NCI-H748 (cell line): ENCODE data around the gene FIGNL2.
"Not testable (repeated sequence)": the region's sequence is repeated elsewhere in the genome, so short reads cannot be mapped to it uniquely, and the experiment has no call there.

Experiments
- DNase-seq: peaks from one replicate; lab custom pipeline; 2025; ENCODE audit not compliant: unreplicated experiment; lab: John Stamatoyannopoulos, UW

FIGNL2 gene

DNA sequence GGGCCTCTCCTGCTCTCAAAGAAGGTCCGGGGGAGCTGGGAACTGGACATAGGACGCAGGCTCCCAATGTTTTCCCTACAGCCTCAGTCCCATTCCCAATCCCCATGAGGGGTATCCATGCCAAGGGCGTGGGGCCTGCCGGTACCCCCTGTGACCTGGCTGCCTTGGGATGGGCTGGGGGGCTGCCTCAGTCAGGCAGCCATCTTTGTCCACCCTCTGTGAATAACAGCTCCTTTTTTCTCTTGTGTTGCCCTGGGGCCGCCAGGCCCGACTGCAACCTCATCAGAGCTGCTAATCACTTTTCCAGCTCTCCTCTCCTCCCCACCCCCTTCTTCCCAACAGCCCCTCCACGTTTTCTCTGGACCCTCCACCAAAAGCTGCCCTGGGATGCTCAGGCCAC lies 11.2 kb downstream of the FIGNL2 start:
- no peak for DNase-seq

DNA sequence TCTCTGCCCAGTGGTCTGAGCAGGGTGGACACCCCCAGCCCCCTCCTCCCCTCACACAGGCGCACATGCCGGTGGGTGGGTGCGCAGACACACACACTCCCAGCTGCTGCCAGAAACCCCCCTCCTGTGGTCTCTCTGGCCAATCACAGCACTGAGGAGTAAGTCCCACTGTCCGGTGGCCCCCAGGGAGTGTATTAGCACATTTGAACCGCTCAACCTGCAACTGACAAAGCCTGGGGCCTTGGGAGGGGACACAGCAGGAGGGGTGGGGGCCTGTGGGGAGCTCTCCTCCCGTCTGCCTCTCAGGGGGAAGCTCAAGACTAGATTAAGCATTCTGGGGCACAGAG lies 11.7 kb downstream of the FIGNL2 start:
- no peak for DNase-seq

DNA sequence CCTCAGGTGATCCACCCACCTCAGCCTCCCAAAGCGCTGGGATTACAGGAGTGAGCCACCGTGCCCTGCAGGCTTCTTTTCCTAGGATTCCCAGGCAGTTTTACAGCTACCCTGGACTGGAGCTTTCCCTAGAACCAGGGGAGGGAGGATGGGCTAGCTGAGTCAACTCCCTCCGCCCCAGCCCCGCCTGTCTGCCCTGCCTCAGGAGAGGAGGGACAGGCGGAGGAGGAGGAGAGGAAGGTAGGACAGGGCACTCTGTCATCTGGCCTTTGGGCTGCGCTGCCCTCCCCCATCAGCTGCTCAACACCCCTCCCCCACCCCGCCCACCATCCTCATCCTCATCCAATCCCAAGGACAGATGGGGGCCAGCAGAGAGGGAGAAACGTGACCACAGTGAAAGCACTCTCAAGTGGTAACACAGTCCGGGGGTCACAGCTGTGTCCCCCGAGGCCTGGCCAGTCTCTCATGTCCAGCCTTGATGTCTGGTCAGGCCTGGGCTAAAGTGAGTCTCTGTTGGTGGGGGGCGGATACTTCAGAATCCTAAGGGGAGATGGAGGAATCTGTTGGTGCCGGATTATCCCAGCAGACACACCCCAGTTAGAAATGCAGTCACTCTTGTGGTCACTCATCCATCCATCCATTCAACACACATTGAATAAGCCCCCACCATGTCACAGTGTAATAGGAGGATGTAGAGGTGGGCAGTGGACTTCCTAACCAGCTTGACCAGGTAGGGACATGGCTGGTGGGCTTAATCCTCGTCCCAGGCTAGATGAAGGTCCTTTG lies 12.3 kb downstream of the FIGNL2 start:
- DNase-seq: no peak

DNA sequence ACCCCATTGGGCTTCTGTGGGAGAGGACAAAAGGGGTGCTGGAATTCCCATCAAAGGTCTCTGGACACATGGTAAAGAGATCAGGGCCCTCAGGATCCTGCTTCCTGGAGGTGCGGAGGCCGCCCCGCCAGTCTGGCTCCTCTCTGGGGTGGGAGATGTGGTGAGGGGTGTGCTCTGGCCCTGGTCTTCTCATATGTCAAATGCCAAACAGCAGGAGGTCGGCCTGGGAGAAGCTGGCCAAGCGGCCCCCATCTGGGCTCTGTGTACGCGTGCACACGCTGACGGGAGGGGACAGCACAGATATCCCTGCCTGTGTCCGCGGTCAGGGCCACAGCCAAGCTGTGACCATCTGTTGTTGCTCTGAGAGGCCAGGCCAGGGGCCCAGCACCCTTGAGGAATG lies 14.1 kb downstream of the FIGNL2 start:
- no peak for DNase-seq

DNA sequence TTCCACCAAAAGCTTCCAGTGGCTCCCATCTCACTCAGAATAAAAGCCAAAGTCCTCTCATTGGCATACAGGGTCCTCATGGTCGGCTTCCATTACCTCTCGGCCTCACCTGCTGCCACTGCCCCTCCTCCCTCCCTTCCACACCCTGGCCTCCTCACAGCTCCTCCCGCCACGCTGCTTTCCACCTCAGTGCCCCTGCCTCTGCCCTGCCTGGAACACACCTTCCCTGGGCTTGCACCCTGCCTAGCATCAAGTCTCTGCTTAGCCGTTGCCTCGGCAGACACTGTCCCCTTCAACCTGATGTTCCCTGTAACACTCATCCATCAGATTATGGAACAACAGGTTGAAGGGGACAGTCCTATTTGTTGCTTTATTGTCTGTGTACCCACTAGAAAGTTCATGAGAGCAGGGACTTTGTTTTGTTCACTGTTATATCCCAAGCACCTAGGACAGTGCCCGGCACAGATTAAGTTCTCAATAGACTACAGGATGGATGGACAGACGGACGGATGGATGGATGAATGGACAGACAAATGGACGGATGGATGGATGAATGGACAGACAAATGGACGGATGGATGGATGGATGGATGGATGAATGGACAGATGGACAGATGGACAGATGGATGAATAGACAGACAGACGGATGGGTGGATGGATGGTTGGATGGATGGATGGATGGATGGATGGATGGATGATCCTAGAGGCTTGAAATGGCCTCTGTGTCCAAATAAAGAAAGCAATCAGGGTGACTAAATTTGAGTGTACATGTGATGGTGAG lies 14.9 kb downstream of the FIGNL2 start:
- no peak for DNase-seq

DNA sequence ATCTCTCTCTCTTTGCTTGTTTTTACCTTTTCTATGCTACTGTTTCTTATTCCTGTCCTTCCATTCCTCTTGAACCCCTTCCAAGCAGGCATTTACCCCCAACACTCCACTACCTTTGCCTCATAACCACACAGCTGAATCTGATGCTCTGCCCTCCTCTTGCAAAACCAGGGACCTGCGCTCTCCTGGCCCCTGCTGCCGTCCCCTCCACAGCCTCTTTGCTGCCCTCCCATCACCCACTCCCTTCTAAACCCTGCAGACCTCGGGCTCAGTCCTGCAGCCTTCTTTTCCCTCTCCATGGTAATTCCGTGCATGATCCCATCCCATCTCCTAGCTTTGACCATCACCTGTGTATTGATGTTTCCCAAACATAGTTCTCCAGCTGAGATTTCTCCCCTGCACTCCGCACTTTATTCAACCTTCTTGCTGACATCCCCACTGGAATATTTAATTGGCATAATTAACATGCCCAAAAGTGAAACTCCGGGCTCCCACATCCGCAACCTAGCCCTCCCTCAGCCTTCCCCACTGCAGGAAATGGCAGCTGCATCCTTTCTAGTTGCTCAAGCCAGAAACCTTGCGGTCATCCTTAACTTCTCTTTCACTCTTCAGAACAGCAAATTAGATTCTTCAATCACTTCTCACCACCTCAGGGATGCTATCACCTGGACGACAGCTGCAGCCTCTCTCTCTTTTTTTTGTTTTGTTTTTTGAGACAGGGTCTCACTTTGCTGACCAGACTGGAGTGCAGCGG lies 16.0 kb downstream of the FIGNL2 start:
- no peak for DNase-seq

DNA sequence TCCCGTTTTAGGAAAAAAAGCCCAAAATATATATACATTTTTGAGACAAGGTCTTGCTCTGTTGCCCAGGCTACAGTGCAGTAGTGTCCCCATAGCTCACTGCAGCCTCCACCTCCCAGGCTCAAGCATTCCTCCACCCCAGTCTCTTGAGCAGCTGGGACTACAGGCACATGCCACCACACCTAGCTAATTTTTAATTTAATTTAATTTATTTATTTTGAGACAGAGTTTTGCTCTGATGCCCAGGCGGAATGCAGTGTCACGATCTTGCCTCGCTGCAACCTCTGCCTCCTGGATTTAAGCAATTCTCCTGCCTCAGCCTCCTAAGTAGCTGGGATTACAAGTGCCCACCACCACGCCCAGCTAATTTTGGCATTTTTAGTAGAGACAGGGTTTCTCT lies 16.7 kb downstream of the FIGNL2 start:
- not testable (repeated sequence) for DNase-seq

DNA sequence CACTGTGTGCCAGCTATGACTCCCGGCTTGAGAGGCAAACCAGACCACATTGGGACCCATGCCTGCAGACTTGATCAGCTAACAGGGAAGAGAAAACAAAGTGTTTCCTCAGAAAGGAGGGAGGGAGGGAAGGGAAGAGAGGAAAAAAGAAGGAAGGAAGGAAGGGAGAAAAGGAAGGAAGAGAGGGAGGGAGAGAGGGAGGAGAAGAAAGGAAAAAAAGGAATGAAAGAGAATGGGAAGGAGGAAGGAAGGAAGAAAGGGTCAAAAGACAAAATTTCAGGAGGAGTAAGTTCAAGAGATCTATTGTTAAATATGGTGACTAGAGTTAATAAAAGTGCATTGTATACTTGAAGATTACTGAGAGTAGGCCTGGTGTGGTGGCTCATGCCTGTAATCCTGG lies 18.9 kb downstream of the FIGNL2 start:
- no peak for DNase-seq

DNA sequence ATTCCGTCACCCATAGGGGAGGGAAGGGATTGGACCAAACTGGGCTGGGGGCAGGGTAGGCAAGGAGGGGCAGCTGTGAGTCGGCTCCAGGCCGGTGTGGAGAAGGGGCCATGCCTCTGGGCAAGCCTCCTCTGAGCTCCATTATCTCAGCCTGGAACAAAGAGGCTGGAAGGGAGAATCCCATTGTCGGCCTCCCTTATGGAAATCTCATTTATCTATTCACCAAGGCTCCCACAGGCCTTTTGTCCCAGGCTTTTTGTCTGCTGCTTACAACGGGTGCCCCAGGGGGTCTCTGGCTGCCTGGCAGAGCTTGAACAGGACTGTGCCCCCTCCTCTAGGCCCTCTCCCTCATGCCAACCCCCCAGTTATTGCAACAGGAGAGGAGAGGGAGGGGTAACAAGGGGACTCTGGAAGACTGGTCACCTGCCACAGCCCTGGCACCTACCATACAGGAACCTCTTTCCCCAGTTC lies 19.5 kb downstream of the FIGNL2 start:
- no peak for DNase-seq

DNA sequence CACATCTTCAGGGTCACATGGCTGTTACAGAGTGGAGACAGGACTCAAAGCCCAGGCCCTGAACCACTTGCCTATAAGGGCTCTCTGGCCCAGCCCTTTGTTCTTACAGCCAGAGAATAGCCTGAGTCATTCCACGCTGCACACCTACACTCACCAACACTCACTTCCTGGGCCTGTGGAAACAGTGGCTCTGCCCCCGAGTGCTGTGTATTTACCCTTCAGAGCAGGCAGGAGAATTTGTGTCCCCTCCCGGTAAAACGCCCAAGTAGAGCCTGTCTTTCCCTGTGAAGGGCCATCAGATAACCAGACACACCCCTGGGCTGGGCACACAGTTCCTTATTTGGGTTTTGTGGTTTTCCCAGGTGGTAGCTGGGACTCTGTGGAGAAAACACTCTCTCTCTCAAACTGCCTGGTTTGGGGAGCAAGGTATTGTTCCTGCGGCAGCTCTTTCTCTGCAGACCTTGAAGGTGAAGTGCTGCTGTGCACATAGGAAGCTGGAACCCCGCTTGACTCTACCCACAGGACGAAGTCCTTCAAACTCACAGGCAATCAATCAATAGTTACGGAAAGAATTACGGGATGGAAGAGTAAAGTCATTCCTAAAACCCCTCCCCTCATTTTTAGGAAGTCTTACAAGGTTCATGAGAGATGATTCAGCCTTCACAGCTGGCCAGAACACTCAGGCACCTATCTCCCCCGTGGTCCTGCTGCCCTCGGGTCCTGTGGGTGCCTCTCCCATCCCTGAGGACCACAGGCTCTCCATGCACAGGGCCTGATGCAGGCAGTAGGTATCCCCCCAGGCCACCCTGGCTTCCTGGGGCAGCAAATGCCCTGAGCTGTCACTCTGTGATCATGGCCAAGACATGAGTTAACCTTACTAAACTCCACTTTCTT lies 20.3 kb downstream of the FIGNL2 start:
- DNase-seq: no peak

DNA sequence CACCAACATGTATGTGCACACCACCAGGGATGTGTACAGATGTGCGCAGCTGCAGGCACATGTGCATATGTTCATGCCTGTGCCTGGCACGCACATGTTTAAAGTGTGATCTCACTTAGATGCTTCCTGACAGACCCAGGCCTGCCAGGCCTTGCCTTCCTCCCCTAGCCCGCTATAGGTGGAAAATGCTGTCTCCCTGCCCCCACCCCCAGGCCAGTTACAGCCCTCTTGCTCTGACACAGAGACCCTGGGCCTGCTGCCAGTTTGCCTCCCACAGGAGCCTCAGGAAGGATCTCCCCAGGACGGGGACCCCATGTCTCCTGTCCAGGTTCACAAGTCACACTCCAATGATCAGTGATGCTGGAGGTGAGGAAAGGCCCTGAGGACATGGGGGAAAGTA lies 21.6 kb downstream of the FIGNL2 start:
- DNase-seq: no peak

DNA sequence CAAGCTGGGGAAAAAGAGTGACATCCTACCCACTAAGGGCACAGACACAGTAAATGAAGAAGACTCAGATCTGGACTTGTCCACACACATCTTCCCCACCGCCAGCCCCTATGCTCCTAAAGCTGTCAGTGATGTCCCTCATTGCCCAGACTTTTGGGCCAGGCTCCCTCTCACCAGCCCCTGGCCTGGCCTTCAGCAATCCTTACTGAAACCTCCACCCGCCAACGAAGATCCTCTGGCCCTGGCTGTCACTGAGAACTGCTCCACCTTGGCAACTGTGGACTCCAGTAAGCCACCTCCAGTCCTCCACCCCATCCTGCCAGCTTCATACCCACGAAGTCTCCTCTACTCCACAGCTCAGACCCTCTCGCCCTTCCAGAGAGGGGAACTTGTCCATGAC lies 23.3 kb downstream of the FIGNL2 start:
- DNase-seq: no peak

DNA sequence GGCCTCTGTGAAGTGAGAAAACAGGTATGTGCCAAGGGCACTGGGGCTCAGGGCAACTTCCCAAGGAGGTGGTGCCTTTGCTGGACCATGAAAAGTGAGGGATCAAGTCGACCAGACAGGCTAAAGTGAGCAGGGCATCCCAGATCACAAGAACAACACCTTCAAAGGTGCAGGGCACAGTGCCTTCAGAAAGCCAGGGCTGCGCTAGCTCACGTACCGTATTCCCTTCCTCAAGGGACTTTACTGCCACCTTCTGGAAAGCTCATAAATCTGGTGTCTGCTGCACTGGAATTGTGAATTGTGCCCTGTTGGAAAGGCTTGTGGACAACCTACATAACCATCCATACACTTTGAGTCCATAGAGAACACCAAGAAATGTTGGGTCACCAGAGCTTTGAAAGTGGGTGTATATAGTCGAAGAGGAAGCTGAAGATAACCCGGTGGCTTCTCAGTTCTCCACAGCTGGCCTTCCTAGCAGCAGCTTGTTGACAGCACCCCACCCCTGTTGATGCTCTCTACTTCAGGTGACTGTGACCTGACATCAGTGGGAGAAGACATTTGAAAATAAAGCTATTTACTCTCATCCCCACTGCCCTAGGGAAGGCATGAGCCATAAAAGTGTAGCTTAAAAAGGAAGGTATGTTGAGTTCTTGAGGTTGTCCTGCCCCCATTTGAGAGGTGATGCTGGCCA lies 24.5 kb downstream of the FIGNL2 start:
- DNase-seq: peak; percentile 80

DNA sequence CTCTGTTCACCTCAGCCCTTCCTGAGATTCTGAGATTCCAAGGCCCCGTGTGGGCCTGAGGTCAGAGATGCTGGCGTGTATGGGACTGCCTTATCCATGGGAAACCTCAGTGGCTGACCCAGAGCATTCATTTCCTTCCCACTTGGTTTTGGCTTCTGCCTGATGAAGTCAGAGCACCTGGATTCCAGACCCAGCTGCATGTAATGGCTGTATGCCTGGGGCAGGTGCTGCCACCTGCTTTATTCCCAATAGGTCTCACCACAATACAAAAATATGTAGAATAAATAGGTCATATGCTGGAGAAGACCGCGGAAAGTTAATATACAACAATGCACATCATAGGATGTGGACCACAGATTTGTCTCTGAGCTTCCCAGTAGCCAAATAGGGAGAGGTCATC lies 25.6 kb downstream of the FIGNL2 start:
- no peak for DNase-seq

DNA sequence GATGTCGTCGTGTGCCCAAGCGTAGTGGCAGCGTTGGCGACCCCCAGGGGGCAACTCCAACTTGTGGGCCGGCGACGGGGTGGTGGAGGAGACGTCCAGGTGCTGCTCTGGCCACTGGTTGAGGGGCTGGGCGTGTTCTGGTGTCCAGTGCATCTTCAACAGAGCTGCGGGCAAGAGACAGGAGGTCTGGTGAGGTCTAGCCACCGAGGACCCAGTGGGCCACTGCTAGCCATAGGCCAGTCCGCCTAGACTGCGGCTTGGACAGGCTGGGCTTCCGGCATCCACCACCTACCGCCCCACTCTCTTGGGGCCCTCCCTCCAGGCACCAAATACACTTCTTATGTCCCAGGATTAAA lies 26.3 kb downstream of the FIGNL2 start:
- no peak for DNase-seq

DNA sequence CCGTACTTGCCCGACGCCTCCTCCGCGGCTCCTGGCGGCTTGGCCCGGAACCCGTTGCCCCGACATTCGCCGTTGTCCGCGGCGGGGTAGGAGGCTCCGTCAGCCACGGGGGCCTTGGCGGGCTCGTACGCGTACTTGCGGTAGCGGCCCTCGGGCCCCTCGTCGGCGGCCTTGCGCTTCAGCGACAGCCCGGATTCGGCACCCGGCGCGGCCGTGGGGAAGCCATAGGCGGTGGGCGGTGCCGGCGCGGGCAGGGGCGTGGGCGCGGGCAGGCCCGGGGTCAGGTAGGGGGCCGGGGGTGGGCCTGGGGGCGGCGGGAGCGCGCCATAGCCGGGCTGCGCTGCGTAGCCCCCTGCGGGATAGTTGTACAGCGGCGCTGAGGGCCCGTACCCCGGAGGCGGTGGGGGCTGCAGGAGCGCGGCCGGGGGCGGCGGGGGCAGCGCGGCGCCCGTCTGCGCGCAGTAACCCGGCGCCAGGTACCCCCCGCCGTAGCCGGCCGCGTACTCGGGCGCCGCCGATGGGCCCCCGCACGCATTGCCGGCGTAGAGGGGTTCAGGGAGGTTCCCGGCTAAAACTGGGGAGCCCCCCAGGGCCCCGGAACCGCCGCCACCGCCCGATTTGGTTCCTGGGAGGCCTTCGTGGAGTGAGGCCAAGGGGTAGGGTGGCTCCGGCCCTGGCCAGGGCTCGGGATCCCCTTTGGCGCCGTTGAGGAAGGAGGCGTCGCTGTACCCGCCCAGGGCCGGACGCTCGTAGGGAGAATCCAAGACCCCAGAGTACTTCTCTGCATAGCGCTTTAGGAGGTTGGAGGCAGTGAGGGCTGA lies 26.9 kb downstream of the FIGNL2 start:
- no peak for DNase-seq

DNA sequence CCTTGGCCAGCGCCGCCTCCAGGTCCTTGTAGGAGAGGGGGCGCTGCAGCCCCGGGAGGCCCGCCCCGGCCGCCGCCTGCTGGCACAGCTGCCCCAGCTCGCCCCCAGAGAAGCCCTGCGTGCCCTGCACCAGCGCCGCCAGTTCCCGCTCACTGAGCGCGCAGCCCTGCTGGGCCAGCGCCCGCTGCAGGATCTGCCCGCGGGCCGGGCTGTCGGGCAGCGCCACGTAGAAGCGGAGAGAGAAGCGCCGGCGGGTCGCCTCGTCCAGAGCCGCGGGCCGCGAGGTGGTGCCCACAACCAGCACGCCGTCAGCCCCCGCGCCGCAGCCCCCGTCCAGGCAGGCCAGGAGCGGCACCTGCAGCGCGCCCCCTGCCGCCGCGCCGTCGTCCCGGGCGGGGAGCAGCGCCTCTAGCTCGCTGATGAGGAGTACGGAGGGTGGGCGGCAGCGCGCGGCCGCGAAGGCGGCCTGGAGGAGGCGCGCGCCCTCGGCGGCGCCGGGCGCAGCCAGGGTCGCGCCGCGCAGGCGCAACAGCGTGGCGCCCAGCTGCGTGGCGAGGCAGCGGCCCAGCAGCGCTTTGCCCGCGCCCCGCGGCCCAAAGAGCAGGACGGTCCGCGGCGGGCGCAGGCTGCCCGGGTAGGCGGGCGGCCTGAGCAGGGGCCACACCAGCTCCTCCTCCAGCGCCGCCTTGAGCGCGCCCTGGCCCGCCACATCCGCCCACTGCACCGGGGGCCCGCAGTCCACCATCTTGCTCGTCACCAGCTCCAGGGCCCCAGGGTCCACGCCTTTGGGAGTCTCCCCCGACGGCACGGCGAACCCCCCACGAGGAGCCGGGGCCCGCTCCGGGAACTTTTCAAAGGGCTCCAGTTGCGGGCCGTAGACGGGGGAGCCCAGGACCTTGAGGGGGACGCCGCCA lies 27.7 kb downstream of the FIGNL2 start:
- DNase-seq: peak; percentile 87

DNA sequence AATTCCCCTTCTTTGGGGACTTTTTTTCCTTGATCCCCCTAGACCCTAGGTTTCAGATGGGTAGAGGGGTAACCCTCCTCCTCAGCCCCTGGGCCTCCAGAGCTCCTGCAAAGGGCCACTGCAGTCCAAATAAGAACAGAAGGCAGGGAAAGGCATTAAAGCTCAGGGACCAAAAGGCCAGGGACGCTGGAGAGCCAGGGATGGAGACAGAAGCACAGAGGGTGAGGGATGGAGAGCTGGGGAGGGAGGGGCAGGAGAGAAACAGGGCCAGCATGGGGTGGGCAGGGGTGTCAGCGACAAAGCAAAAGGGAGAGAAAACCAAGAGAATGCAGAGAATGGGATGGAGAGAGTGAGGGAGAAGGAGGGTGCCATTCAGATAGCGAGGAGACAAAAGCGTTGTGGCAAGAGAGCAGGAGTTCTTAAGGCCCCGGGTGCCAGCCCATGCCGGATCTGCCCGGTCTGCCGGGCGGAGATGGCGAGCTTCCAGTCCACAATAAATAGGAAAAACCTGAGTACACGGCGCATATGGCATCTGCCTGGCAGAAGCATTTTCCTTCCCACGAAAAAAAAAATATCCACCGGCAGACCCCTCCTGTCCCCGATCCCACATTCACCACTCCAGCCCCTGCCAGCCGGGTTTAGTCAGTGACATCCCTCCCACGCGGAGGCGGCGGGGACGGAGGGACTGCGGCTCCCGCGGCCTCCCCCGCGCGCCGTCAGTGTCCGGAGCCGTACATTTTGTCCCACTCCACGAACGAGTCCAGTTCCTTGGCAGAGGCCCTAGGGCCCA lies 28.6 kb downstream of the FIGNL2 start:
- peak; percentile 65 for DNase-seq
